HG03103 (cell line): ENCODE measurements around the gene ADAMTS12.

Experiments
- ATAC-seq: cut with Tn5 transposase; IDR thresholded peaks from one replicate; pipeline ENCODE4 v1.9.1; 2021; ENCODE audit warnings: low read depth; ENCODE audit not compliant: unreplicated experiment

Gene ADAMTS12

GRCh38 chr5:33726422-33727165 lies 165.2 kb downstream of the ADAMTS12 start:
- no peak for ATAC-seq

GRCh38 chr5:33725806-33726205 lies 166.0 kb downstream of the ADAMTS12 start:
- no peak for ATAC-seq

DNA sequence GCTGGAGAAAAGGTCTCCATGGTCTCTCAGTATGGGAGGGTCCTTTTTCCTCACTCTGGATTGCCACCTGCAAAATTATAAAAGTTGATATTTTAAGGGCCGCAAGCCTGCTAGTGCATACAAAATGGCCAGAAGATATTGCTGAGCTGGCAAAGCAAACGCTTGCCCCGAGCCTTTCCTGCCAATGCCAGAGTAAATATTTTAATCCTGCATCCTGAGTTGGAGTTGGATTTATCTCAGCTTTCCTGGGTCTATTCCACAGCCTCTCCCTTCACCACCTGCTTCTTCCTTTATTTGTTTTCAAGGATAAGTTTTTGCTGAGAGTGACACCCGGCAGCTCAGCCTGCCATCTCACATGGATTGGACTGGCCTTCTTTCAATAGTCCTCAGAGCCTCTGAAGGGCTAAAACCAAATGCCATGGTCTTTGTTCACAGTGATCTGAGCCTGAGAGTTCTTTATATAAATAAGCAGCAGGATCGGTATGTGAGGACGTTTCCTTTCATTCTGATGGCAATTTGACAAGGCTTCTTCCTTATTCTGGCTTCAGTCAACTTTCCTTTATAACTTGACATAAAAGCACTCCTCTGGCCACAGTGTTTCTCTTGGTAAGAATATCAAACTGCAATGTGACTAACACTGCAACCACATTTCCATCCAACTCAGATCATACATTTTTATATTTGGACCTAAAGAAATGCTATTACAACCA lies 170.1 kb downstream of the ADAMTS12 start:
- no peak for ATAC-seq

DNA sequence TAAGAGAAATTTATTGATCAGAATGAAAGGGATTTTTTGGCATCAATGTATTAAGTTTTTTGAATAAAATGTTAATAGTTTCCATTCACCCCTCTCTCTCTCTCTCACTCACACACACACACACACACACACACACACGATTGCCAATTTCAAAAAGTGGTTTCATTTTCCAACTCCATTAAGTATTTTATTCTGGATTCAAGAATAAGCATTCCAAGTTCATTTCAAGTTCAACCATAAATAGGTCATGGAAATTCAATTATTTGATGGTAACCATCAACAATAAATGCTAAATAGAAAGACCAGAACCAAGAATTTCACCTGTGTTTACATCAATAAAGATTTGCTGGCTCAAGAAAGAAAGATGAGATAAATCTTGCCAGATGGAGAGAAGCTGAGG lies 171.6 kb downstream of the ADAMTS12 start:
- no peak for ATAC-seq

DNA sequence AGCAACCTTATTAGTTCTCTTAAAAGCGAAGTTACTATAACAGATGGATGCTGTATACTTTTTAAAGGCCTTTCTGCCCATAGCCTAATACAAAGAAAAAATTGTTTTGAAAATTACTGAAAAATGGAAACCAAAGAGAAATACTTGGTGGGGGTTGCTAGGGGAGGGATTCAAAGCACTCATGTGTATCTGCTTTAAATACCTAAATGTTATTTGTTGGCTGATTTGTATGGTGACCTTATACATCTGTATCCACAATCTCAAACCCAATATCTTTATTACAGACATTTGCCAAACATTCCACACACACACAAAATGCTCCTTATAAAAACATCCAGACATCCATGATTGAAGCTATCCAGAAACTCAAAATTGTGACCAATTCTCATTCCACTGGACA lies 172.0 kb downstream of the ADAMTS12 start:
- no peak for ATAC-seq

- no peak for ATAC-seq
These were observed 176.1 kb downstream of the ADAMTS12 start for GRCh38 chr5:33715661-33716060.

DNA sequence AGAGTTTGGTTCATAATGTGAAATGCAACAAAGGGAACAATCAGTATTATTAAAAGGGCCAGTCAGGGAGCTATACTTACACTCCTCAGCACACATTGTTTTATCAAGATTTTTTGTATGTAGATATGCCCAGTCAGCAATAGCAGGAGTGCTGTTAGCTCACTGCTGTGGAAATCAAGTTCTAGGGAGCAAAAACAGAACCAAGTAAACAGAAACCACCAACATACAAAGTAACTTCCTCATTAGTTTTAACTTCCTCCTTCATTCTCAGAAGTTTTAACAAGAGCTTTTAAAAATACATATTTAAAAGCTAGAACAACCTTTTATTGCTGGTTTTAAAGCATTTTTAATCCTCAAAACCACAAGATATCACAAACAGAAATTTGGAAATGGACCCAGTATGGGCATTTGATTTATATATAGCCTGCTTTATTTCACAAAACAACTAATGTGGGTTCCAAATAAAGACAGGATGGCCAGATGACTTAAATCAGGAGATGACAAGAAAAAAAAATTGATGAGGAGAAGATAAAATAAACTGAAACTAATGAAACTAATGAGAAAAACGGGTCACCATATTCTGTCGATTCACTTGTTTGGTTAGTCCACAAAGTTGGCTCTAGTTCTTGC lies 178.5 kb downstream of the ADAMTS12 start:
- peak; percentile 54 for ATAC-seq

- ATAC-seq: no peak
These were observed 179.1 kb downstream of the ADAMTS12 start for GRCh38 chr5:33712664-33713063.

DNA sequence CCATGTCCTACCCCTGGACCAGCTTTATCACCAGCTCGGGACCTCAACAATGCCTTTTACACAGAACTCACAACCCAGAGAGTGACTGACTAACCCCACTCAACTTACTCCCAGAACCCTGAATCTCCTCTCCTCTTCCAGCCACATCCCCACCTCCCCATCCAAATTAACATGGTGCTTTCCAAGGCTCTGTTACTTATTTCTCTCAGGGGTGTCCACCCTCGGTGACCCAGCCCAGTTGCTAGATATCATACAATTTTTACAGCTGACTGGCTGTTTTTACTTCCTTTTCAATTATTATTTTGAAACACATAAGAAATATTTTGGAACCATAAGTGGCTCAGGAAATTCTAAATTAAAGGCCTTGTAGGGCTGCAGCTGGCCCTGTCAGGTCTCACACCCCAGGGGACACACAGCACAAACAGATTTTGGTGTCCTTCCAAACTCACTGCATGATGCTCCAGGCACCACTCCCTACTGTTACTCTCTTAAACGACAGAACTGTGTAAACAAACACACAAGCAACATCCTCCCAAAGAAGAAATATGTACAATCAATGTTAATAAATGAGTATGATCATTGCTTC lies 180.6 kb downstream of the ADAMTS12 start:
- ATAC-seq: no peak

- no peak for ATAC-seq
These were observed 188.9 kb downstream of the ADAMTS12 start for GRCh38 chr5:33702867-33703266.

DNA sequence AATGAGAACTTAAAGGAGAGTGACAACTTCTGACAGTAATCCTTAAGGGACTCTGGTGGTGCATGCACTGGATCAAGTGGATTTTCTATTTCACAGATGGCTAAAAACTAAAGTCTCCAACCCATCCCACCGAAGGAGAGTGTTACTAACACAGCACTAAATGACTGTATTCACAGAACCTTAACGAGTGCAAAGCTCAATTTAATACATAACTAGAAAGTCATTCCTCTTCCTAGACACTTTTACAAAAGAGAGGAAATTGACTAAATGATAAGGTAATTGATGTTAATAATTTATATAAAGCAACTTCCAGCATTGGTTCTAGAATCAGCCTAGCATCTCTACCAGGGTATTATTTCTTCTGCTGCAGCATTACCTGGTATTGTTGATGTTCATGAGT lies 189.8 kb downstream of the ADAMTS12 start:
- ATAC-seq: no peak

DNA sequence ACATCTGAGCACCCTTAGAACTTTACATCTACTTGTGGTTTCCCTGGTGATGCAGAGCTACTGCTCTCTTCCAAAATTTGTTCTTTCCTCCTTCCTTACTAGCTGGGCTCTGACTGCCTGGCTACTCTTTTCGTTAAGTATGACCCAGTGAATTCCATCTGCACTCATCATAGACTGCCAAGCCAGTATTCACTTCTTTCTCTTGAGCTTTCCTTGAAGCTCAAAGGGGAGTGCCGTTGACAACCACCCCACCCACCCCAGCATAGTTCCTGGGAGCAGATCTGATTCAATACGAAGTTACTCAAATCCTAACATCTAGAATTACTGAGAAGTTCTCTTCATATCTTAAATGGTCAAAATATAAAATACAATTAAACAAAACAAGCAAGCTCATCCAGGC lies 190.5 kb downstream of the ADAMTS12 start:
- no peak for ATAC-seq

DNA sequence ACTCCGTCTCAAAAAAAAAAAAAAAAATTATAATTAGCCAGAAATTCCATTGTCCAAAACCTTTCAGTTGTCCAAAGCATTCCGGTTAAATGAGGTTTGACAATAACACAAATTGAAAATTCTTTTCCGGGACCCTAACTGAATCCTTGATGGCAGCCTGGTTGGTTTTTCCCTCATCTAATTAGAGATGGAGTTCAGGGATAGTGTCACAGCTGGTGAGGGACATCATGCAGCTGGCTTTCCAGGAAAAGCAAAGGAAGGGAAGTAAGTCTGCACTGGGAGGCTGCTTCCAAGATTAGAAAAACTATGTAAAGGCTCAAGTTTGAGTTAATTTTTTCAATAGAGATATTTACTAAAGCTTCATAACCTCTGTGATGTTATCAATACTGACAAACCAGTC lies 195.4 kb downstream of the ADAMTS12 start:
- ATAC-seq: no peak

GRCh38 chr5:33692980-33693379 lies 198.8 kb downstream of the ADAMTS12 start:
- ATAC-seq: no peak

DNA sequence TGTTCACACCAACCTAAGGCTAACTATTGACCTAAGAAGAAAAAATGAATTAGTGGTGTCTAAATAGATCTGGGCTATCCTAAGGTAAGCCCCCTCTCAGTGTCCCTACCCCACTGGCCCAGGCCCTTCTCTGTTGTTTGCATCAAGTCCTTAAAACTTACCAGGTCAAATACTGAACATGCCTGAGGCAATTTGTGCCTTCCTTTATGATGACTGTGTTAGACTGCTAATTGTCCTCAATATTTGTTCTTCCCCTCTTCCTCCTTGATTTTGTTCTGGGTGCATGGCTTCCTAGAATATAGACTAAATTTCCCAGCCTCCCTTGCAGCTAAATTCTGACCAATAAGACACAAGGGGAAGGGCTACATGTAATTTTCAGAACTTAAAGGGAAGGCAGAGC lies 199.9 kb downstream of the ADAMTS12 start:
- no peak for ATAC-seq

DNA sequence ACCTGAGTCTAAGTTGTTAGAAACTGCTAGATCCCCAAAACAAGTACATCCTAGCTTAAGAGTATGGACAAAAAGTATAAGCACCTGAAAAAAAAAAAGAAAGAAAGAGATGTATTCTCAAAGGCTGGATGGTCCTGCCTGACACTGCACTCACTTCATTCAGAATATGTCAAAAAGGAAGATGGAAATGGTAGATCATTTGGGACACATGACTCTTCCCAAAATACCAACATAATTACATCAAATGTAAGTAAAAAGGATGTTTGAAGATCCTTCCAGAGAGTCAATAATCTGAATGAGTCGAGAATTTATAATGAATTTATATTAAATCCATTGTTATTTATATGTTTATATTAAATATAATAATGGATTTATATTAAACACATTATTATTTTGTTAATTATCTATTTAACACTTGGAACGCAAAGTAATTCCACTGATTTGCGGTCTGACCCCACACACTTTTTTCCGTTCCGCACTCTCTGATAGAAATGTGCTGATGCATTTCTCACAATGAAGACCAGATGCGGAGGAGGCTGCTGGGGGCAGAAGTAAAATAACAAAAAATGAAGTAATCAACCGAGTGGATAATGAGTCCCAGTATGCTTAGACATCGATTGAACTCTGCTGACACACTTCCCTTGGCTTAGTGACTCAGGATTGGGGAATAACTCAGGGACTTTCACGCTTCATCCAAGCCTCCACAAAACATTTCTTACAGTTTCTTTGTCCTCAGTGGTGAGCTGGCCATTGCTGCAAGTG lies 201.2 kb downstream of the ADAMTS12 start:
- no peak for ATAC-seq

DNA sequence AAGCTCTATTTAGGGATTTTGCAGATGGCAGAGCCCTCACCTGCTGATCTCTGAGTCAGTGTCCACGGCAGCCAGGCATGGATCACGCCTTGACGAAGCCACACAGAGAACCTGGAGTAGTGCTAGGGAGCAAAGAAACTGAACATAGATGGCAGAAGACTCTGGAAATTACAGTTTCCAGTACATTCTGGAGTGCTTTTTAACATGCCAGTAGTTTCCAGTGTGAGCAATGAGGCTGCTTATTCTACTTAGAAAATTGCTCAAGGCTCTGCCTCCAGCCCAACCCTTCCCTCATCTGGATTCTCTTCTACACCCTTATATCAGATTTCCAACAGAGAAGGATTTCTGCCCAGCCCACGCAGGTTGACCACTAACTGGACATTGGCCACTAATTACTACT lies 203.3 kb downstream of the ADAMTS12 start:
- ATAC-seq: no peak

- ATAC-seq: no peak
These were observed 203.7 kb downstream of the ADAMTS12 start for GRCh38 chr5:33688066-33688465.

DNA sequence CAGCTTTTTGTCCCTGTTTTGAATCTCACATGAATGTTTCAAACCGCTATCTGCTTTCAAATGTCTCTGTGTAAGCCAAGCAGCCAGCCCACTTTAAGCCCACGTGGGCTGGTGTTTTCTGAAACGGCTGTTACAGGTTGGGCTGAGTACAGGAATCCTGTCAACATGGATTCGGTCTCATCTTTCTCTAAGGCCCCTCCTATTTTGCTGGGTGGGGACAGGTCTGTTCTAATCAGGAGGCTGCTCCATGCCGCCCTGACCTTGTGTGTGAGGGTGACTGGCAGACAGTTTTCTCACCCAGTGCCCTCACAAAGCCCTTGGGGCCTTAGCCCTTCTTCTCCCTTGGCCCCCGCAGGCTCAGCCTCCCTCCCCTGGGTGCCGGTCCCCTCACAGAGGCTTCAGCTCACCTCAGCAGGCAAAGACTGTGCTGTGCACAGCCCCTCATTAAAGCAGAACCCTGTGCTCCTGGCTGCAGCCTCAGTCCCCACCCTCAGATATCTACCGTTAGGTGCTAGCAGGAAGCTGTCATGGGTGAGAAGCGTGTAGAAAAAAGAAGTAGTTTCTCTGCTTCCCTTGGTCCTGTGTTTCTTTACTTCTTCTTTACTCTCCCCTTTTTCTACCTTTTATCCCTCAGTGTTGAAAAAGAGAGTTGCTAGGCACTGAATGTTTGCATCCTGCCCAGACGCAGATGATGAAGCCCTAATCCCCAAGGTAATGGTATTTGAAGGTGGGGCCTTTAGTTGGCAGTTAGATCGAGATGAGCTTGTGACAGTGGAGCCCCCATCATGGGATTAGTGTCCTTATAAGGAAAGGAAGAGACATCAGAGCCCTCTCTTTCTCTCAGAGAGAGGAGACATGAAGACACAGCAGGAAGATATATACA lies 205.7 kb downstream of the ADAMTS12 start:
- no peak for ATAC-seq
